ENCODE data around the gene DUSP28.

The DUSP28 gene

GRCh38 chr2:240598311-240598911 lies 38.3 kb downstream of the DUSP28 start:
- no peak for DNase-seq (ENCODE audit: low read depth in 2 of 2)

- no peak for DNase-seq (ENCODE audit: low read depth in 2 of 2)
Measured at GRCh38 chr2:240599141-240599583, 39.0 kb downstream of the DUSP28 start.

DNA sequence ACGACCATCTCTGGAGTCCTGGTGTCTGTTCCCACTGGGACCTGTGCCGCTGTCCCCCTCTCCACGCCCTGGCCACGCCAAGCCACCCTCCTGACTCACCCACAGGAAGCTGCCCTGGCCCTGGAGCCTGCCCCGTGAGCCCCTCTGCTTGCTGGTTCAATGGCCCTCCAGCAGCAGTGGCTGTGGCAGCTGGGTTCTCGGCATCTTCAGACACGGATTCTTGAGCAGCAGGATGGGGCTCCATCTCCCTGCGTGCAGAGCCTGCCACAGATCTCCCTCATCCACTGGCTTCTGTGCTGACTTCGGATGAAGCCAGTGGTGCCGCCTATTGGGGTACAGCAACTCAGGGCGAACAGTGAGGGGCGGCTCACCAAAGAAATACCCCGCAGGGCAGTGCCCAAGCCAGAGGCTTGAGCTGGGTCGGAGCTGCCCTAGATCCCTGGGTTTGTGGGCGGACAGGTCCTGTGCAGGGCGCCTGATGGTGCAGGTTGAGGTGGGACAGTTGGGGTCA lies 40.3 kb downstream of the DUSP28 start:
- DNase-seq (ENCODE audit: low read depth in 2 of 2) = no peak

- DNase-seq (ENCODE audit: low read depth in 2 of 2) = no peak
Measured at GRCh38 chr2:240601061-240601830, 41.1 kb downstream of the DUSP28 start.

GRCh38 chr2:240601831-240602160 lies 41.6 kb downstream of the DUSP28 start:
- no peak for DNase-seq (ENCODE audit: low read depth in 2 of 2)

DNA sequence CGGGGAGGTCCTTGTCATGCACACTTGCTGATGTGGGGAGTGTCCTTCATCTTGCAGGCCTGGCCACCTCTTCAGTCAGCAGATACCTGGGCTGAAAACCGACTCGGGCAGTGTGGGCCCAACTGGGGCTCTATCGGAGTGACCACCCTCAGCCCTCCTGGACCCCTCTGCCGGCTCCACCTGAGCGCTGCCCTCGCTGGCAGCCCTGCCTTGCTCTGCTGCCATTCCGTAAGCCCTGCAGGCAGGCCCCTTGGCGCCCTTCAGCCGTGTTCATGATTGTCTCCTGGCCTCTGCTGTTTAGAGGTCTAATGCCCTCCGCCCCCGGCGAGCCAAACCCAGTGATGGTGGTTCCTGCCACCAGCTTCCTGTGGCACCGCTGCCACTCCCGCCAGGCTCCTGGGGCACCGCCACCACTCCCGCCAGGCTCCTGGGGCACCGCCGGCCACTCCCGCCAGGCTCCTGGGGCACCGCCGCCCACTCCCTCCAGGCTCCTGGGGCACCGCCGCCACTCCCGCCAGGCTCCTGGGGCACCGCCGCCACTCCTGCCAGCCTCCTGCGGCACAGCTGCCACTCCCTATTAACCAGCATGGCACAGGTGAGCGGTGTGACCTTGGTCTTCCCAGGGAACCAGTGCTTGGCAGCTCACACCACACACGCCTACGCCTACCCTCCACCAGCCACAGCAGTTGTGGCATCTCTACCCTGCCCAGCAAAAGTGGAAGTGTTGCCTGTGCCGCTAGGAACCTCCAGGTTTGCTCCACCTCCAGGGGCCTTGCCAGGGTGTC lies 42.3 kb downstream of the DUSP28 start:
- DNase-seq (ENCODE audit: low read depth in 2 of 2) = no peak

GRCh38 chr2:240603081-240603835 lies 43.1 kb downstream of the DUSP28 start:
- no peak for DNase-seq (ENCODE audit: low read depth in 2 of 2)

DNA sequence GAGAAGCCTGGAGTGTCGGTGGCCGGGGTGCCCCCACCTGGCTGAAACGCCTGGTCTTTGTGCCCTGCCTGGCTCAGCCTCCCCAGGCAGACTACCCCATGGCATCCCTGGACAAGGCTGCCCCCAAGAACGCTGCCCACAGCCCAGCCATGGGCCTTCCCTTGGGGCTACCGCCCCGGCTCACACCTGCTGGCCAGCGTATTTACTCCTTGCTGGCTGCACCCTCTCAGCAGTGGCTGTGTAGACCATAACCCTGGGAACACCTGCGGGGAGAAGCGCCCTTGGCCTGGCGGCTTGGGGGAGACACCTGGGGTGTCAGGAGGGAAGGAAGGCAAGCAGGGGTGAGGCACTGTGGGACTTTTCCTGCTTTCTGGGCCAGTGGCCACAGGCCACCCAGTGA lies 43.7 kb downstream of the DUSP28 start:
- no peak for DNase-seq (ENCODE audit: low read depth in 2 of 2)

DNA sequence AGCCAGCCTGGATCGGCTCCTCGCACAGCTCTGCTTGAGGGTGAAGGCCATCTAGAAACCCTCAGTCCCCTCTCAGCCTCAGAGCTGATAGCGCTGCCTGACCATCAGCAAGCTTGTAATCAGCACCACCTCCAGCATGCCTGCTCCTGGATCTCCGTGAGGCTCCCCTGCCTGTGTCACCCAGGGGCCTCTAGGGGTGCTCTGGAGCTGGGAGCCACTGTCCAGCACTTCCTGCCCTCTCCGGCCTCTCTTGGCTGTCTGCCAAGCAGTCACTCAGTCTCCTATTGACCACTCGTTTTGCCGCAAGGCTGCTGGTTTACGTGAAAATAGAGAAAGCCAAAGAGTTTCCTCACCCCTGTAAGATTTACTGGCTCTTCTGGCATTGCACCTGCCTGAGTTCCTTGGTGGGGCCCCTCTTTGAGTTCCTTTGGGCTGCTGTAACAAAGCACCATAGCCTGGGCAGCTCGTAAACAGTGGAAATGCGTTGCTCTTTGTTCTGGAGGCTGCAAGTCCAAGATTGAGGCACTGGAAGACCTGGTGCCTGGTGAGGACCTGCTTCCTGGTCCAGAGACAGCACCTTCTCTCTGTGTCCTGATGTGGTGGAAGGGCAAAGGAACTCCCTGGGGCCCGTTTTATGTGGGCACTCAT lies 44.3 kb downstream of the DUSP28 start:
- no peak for DNase-seq (ENCODE audit: low read depth in 2 of 2)

DNA sequence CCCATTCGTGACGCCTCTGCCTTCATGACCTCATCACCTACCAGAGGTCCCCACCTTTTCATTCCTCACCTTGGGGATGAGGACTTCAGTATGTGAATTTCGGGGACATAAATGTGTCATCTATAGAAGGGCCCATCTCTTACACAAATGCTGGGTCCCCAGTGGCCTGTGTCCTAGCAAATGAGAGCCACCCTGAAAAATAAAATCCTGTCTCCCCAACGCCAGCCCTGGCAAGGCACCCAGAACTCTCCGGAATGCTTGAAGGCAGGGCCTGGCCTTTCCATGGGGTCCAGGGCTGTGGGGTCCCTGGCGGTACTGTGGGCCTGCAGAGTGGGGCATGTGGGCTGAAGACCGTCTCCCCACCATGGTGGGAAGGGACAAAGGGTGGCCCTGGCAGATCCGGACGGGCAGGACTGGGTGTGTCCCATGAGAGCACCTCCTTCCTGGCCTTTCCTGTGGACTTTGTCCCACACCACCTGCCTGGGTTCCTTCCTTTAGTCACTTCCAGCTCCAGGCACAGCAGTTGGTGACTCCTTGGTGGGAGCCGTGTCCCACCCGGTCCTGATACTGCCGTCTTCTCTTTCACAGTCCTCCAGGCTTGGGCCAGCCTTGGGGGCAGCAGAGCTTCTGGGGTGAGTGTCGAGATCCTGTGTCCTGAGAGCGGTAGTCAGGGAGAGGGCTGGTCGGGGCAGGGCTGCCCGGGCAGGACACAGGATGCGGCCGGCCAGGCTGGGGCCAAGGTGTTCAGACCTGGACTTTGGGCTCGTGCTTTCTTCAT lies 45.0 kb downstream of the DUSP28 start:
- no peak for DNase-seq (ENCODE audit: low read depth in 2 of 2)

- DNase-seq (ENCODE audit: low read depth in 2 of 2) = no peak
Measured at GRCh38 chr2:240605867-240606743, 45.9 kb downstream of the DUSP28 start.

GRCh38 chr2:240611601-240612210 lies 51.5 kb downstream of the DUSP28 start:
- DNase-seq (ENCODE audit: low read depth in 2 of 2) = no peak

All from stimulated activated CD4-positive, alpha-beta T cell treated with anti-CD3 and anti-CD28 coated beads, Interleukin-1b, Interleukin-23, amount 100 ng/mL, for 4 hours (primary cell).